ENCODE results near the gene SEC14L2. TPM values are rescaled to one million over a fixed set of nuclear protein-coding genes. Genes with fewer than 3 reads are reported as not detected.

SEC14L2 gene
- total RNA-seq, 2 donors from 2014 or later = 2.0 to 10.3 TPM

- intact Hi-C loops (cut with DNase I) = no loop called here
- no peak for TF ChIP-seq CTCF (IDR thresholded peaks at IDR 0.05)
- Histone ChIP-seq H3K9me3 (no peaks in the 10 kb centered on the region), H3K9ac (ENCODE audit: low read depth in 2 of 2, low read length in 2 of 2) (no peak overlapping the region), H3K27ac (no peak overlapping the region), H3K4me1 (no peaks in the 10 kb centered on the region), H3K4me3 (no peak overlapping the region), H3K36me3 (no peaks in the 10 kb centered on the region), H3K27me3 (no peaks in the 10 kb centered on the region)
- DNase-seq = no peak
Measured at GRCh38 chr22:30470655-30471054, 73.8 kb downstream of the SEC14L2 start.

- no peak for TF ChIP-seq CTCF (IDR thresholded peaks at IDR 0.05)
- no peak for DNase-seq
- Histone ChIP-seq H3K4me1 (no peaks in the 10 kb centered on the region), H3K9ac (ENCODE audit: low read depth in 2 of 2, low read length in 2 of 2) (no peak within 1 kb of the TSS), H3K36me3 (no peaks in the 10 kb centered on the region), H3K27me3 (no peaks in the 10 kb centered on the region), H3K4me3 (no peak within 1 kb of the TSS), H3K27ac (no peak within 1 kb of the TSS), H3K9me3 (no peaks in the 10 kb centered on the region)
- intact Hi-C loops (cut with DNase I) = no loop called here
Measured at GRCh38 chr22:30471616-30472318, 74.9 kb downstream of the SEC14L2 start, which contains the start of gene SEC14L3. Gene SEC14L3 (minus strand): TSS chr22:30472017. CDS start chr22:30471958, 59 bp downstream.

GRCh38 chr22:30472994-30473720, 76.3 kb downstream of the SEC14L2 start:
- no peaks in the 10 kb centered on the region for H3K4me1 ChIP-seq
- DNase-seq = no peak
- H3K9ac ChIP-seq (ENCODE audit: low read depth in 2 of 2, low read length in 2 of 2) = no peak overlapping the region
- no peak overlapping the region for H3K4me3 ChIP-seq
- H3K36me3 ChIP-seq = no peaks in the 10 kb centered on the region
- H3K9me3 ChIP-seq = no peaks in the 10 kb centered on the region
- no peak overlapping the region for H3K27ac ChIP-seq
- intact Hi-C loops (cut with DNase I) = no loop called here
- no peaks in the 10 kb centered on the region for H3K27me3 ChIP-seq
- no peak for TF ChIP-seq CTCF (IDR thresholded peaks at IDR 0.05)

GRCh38 chr22:30474121-30474520, 77.3 kb downstream of the SEC14L2 start:
- no peak overlapping the region for H3K9ac ChIP-seq (ENCODE audit: low read depth in 2 of 2, low read length in 2 of 2)
- DNase-seq = no peak
- H3K4me3 ChIP-seq = no peak overlapping the region
- H3K4me1 ChIP-seq = no peaks in the 10 kb centered on the region
- no peak overlapping the region for H3K27ac ChIP-seq
- no peak for TF ChIP-seq CTCF (IDR thresholded peaks at IDR 0.05)
- no peaks in the 10 kb centered on the region for H3K9me3 ChIP-seq
- intact Hi-C loops (cut with DNase I) = no loop called here
- H3K36me3 ChIP-seq = no peaks in the 10 kb centered on the region
- H3K27me3 ChIP-seq = no peaks in the 10 kb centered on the region

Other genes with a start within 250 kb of the SEC14L2 start
- gene LIF, start 150.3 kb upstream of the SEC14L2 start, total RNA-seq = 10 to 100 TPM in 1 of 2 donors, 1 to 10 TPM in 1; 9.5 to 12.5 TPM
- under 1 TPM; 0.21 to 0.44 TPM for gene OSM, start 130.2 kb upstream of the SEC14L2 start, total RNA-seq
- gene CASTOR1, start 107.5 kb upstream of the SEC14L2 start, total RNA-seq = 1 to 10 TPM; 4.5 to 5.0 TPM
- gene TBC1D10A, start 70.1 kb upstream of the SEC14L2 start, total RNA-seq = 10 to 100 TPM; 34.3 to 35.8 TPM
- gene SF3A1, start 40.1 kb upstream of the SEC14L2 start, total RNA-seq = 100 to 1,000 TPM; 151 to 194 TPM
- gene CCDC157, start 40.0 kb upstream of the SEC14L2 start, total RNA-seq = 1 to 10 TPM; 1.1 to 1.6 TPM
- gene RNF215, start 9.6 kb upstream of the SEC14L2 start, total RNA-seq = 1 to 10 TPM; 5.8 to 9.4 TPM
- 10 to 100 TPM; 39.7 to 55.1 TPM for gene MTFP1, start 28.8 kb downstream of the SEC14L2 start, total RNA-seq
- not detected for gene SEC14L3, start 75.0 kb downstream of the SEC14L2 start, total RNA-seq
- not detected for gene SEC14L4, start 108.7 kb downstream of the SEC14L2 start, total RNA-seq
- gene SEC14L6, start 149.7 kb downstream of the SEC14L2 start, total RNA-seq = not detected
- 10 to 100 TPM; 13.4 to 18.8 TPM for gene GAL3ST1, start 177.6 kb downstream of the SEC14L2 start, total RNA-seq
- gene PES1, start 194.9 kb downstream of the SEC14L2 start, total RNA-seq = 10 to 100 TPM; 44.2 to 98.3 TPM
- gene TCN2, start 210.2 kb downstream of the SEC14L2 start, total RNA-seq = 10 to 100 TPM in 1 of 2 donors, 1 to 10 TPM in 1; 9.3 to 27.0 TPM
- gene SLC35E4, start 238.8 kb downstream of the SEC14L2 start, total RNA-seq = 1 to 10 TPM; 5.7 to 7.0 TPM